ENCODE measurements around the gene NACAD.

DNA sequence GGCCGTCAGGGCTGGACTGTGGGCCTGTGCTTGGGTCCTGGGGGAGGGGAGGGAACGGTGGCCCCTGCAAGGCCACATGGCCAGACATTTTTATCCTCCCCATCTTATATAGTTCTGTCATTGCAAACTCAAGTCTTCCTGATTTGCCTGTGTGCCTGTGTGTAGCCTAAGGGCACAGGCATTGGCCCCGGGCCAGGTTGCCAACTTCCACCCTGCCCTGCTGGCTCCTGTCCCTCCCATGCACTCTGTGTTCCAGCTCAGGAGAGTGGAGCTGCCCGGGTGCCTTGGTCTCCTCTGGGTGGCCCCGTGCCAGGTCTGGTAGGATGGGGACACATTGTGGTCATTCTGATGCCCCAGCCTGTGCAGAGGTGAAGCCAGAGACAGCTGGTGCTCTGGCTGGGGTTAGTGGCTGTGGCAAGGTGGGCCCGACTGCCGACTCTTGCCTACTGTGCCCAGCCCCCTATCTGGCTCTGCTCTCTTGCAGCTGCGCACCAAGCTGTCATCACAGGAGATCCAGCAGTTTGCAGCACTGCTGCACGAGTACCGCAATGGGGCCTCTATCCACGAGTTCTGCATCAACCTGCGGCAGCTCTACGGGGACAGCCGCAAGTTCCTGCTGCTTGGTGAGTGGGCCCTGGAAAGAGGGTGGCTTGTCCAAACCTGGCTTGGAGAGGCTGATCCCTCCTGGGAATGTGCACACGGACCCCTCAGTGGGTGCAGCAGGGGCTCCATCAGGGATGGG, 14.8 kb downstream of the NACAD start:
- TF ChIP-seq POLR2AphosphoS5 (IDR thresholded peaks at IDR 0.05) = no peak
- TF ChIP-seq, protein P1, sequence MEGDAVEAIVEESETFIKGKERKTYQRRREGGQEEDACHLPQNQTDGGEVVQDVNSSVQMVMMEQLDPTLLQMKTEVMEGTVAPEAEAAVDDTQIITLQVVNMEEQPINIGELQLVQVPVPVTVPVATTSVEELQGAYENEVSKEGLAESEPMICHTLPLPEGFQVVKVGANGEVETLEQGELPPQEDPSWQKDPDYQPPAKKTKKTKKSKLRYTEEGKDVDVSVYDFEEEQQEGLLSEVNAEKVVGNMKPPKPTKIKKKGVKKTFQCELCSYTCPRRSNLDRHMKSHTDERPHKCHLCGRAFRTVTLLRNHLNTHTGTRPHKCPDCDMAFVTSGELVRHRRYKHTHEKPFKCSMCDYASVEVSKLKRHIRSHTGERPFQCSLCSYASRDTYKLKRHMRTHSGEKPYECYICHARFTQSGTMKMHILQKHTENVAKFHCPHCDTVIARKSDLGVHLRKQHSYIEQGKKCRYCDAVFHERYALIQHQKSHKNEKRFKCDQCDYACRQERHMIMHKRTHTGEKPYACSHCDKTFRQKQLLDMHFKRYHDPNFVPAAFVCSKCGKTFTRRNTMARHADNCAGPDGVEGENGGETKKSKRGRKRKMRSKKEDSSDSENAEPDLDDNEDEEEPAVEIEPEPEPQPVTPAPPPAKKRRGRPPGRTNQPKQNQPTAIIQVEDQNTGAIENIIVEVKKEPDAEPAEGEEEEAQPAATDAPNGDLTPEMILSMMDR (IDR thresholded peaks at IDR 0.05) = no peak

Measured in stomach (tissue), 4 donors.